ENCODE results near the gene TICAM2.

The TICAM2 gene

DNA sequence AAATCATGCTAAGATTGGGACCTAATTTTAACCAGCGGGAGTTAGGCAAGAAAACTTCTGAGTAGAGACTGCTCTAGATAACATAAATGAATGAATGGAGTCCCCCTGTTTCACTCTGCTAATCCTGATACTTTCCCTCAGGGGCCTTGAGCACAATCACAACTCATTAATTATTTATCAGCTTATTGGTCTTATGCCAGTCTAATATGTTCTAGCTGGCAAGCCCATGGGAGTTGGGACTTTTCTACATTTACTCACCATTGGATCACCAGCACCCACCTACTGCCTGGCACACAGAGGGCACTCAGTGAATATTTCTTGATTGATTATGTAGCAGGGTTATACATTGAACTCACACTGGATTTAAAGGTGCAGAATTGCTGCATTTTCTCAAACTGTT, 37.1 kb upstream of the TICAM2 start:
- H2AFZ ChIP-seq (ENCODE audit: low read depth, low read length, severe bottlenecking), result no peak overlapping the region
- no peaks in the 10 kb centered on the region for H3K9me3 ChIP-seq (ENCODE audit: insufficient read depth, low read length)
- no peak overlapping the region for H3K4me3 ChIP-seq (ENCODE audit: insufficient read depth, low read length, poor library complexity, severe bottlenecking)
- H3K4me2 ChIP-seq (ENCODE audit: low read depth, low read length, poor library complexity, severe bottlenecking), result no peak overlapping the region
- H4K20me1 ChIP-seq (ENCODE audit: low read depth, low read length), result no peaks in the 10 kb centered on the region
- no peak overlapping the region for H3K9ac ChIP-seq (ENCODE audit: low read length)
- TF ChIP-seq EZH2phosphoT487 (conservative IDR thresholded peaks at IDR 0.05; ENCODE audit: low read length), result no peak
- TF ChIP-seq, protein P1, sequence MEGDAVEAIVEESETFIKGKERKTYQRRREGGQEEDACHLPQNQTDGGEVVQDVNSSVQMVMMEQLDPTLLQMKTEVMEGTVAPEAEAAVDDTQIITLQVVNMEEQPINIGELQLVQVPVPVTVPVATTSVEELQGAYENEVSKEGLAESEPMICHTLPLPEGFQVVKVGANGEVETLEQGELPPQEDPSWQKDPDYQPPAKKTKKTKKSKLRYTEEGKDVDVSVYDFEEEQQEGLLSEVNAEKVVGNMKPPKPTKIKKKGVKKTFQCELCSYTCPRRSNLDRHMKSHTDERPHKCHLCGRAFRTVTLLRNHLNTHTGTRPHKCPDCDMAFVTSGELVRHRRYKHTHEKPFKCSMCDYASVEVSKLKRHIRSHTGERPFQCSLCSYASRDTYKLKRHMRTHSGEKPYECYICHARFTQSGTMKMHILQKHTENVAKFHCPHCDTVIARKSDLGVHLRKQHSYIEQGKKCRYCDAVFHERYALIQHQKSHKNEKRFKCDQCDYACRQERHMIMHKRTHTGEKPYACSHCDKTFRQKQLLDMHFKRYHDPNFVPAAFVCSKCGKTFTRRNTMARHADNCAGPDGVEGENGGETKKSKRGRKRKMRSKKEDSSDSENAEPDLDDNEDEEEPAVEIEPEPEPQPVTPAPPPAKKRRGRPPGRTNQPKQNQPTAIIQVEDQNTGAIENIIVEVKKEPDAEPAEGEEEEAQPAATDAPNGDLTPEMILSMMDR (IDR thresholded peaks at IDR 0.05; ENCODE audit: insufficient read depth, low read length, poor library complexity, severe bottlenecking), result no peak
- H3K36me3 ChIP-seq (ENCODE audit: low read length), result no peaks in the 10 kb centered on the region
- no peaks in the 10 kb centered on the region for H3F3A ChIP-seq (ENCODE audit: insufficient read depth)
- no peaks in the 10 kb centered on the region for H3K9me2 ChIP-seq (replicated peaks; ENCODE audit: insufficient read depth, low read length)
- H3K27ac ChIP-seq (ENCODE audit: low read depth, low read length), result no peak overlapping the region
- no peaks in the 10 kb centered on the region for H3K27me3 ChIP-seq (ENCODE audit: low read length)
- H3K79me2 ChIP-seq (ENCODE audit: insufficient read depth, low read length), result no peaks in the 10 kb centered on the region

DNA sequence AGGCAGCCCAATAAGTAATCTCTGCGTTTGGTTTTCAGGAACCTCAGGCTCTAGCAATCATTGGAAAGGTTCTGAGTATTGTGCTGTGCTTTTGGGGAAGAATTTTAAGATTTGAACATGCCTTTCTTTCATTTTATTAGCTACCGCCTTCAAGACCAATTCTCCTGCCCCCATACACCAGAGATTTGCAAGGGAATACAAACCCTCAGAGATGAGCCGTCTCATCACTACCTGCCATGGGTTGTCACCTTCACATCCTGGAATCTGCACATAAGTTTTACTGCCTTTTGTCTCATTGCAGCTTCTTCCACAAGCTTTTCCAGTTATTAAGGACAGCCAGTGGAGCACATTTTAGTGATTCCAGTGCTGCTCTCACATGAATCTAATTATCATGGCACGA, 35.2 kb upstream of the TICAM2 start:
- TF ChIP-seq, protein P1 (IDR thresholded peaks at IDR 0.05; ENCODE audit: insufficient read depth, low read length, poor library complexity, severe bottlenecking), result no peak
- no peak for TF ChIP-seq EZH2phosphoT487 (conservative IDR thresholded peaks at IDR 0.05; ENCODE audit: low read length)
- Histone ChIP-seq H3K27ac (ENCODE audit: low read depth, low read length) (no peak overlapping the region), H3K9ac (ENCODE audit: low read length) (no peak overlapping the region), H3F3A (ENCODE audit: insufficient read depth) (no peaks in the 10 kb centered on the region), H3K79me2 (ENCODE audit: insufficient read depth, low read length) (no peaks in the 10 kb centered on the region), H3K4me2 (ENCODE audit: low read depth, low read length, poor library complexity, severe bottlenecking) (no peak overlapping the region), H3K4me3 (ENCODE audit: insufficient read depth, low read length, poor library complexity, severe bottlenecking) (no peak overlapping the region), H3K9me2 (replicated peaks; ENCODE audit: insufficient read depth, low read length) (no peaks in the 10 kb centered on the region), H3K36me3 (ENCODE audit: low read length) (no peaks in the 10 kb centered on the region), H3K9me3 (ENCODE audit: insufficient read depth, low read length) (no peaks in the 10 kb centered on the region), H3K27me3 (ENCODE audit: low read length) (no peaks in the 10 kb centered on the region), H2AFZ (ENCODE audit: low read depth, low read length, severe bottlenecking) (no peak overlapping the region), H4K20me1 (ENCODE audit: low read depth, low read length) (no peaks in the 10 kb centered on the region)

DNA sequence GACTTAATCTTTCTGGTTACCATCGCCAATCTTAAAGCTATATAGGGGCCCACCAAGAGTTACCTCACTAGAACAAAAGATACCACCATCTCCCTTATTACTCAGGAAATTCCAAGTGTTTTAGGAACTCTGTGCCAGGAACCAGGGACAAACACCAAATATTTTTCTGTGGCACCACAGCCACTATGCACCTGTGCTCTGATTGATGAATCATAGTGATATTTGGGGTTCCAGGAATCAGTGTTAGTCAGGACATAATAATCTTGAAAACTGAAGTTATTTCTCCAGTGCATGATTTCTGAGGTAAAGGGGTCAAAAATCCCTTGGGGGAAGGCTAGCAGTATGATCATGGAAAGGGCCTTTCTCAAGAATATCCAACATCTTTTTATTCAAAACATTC, 33.7 kb upstream of the TICAM2 start:
- Histone ChIP-seq H3K4me2 (ENCODE audit: low read depth, low read length, poor library complexity, severe bottlenecking) (no peak overlapping the region), H3K27ac (ENCODE audit: low read depth, low read length) (no peak overlapping the region), H3K27me3 (ENCODE audit: low read length) (no peaks in the 10 kb centered on the region), H3K79me2 (ENCODE audit: insufficient read depth, low read length) (no peaks in the 10 kb centered on the region), H3K36me3 (ENCODE audit: low read length) (no peaks in the 10 kb centered on the region), H3K4me3 (ENCODE audit: insufficient read depth, low read length, poor library complexity, severe bottlenecking) (no peak overlapping the region), H3F3A (ENCODE audit: insufficient read depth) (no peaks in the 10 kb centered on the region), H3K9ac (ENCODE audit: low read length) (no peak overlapping the region), H3K9me2 (replicated peaks; ENCODE audit: insufficient read depth, low read length) (no peaks in the 10 kb centered on the region), H3K9me3 (ENCODE audit: insufficient read depth, low read length) (no peaks in the 10 kb centered on the region), H4K20me1 (ENCODE audit: low read depth, low read length) (no peaks in the 10 kb centered on the region), H2AFZ (ENCODE audit: low read depth, low read length, severe bottlenecking) (no peak overlapping the region)
- TF ChIP-seq, protein P1 (IDR thresholded peaks at IDR 0.05; ENCODE audit: insufficient read depth, low read length, poor library complexity, severe bottlenecking), result no peak
- TF ChIP-seq EZH2phosphoT487 (conservative IDR thresholded peaks at IDR 0.05; ENCODE audit: low read length), result no peak
